Lower leg skin (tissue), 3 donors: ENCODE results near the gene LLGL1.

Experiments
- POLR2A ChIP-seq, 2 donors: fragments of 450-650 bp; IDR thresholded peaks; one replicate each; pipeline ENCODE4 v1.6.1; 2016 to 2017; ENCODE audit warnings: antibody characterized with exemption in 2 of 2, mild to moderate bottlenecking in 1 of 2, moderate library complexity in 1 of 2
- TF ChIP-seq, protein P1 (sequence below), 3 donors: fragments of 450-650 bp; IDR thresholded peaks; one replicate each; pipeline ENCODE4 v1.5.1; 2016; ENCODE audit warnings: antibody characterized with exemption in 3 of 3, mild to moderate bottlenecking in 3 of 3, moderate library complexity in 2 of 3

GRCh38 chr17:18229771-18230170, 4.3 kb downstream of the LLGL1 start:
- TF ChIP-seq, protein P1, sequence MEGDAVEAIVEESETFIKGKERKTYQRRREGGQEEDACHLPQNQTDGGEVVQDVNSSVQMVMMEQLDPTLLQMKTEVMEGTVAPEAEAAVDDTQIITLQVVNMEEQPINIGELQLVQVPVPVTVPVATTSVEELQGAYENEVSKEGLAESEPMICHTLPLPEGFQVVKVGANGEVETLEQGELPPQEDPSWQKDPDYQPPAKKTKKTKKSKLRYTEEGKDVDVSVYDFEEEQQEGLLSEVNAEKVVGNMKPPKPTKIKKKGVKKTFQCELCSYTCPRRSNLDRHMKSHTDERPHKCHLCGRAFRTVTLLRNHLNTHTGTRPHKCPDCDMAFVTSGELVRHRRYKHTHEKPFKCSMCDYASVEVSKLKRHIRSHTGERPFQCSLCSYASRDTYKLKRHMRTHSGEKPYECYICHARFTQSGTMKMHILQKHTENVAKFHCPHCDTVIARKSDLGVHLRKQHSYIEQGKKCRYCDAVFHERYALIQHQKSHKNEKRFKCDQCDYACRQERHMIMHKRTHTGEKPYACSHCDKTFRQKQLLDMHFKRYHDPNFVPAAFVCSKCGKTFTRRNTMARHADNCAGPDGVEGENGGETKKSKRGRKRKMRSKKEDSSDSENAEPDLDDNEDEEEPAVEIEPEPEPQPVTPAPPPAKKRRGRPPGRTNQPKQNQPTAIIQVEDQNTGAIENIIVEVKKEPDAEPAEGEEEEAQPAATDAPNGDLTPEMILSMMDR (IDR thresholded peaks at IDR 0.05): no peak
- TF ChIP-seq POLR2A (IDR thresholded peaks at IDR 0.05): no peak
